Right cardiac atrium (tissue), 5 donors: Measurements from ENCODE around the gene PABPN1. TPM values are rescaled to one million over a fixed set of nuclear protein-coding genes. Genes with fewer than 3 reads are reported as not detected.
A peak's percentile ranks its signal among the peaks of the same experiment; 100 is the strongest.

Experiments
- ATAC-seq, 2 donors: fragments of 200-7000 bp; cut with Tn5 transposase; one replicate each; pipeline versions ENCODE4 v1.8.0 to v1.9.1; 2020; ENCODE audit warnings: moderate library complexity in 2 of 2, mild to moderate bottlenecking in 1 of 2
- DNase-seq, 3 donors: peaks; one replicate each; pipeline ENCODE4 v3.0.0-alpha.2; 2020
- H3K27ac ChIP-seq: one replicate; pipeline ENCODE4 v1.5.1; 2013; ENCODE audit warnings: mild to moderate bottlenecking, low read length, control low read depth, moderate library complexity
- H3K27me3 ChIP-seq: one replicate; pipeline ENCODE4 v1.6.1; 2013; ENCODE audit not compliant: control insufficient read depth, insufficient read depth
- H3K4me1 ChIP-seq: one replicate; pipeline ENCODE4 v1.6.1; 2013; ENCODE audit warnings: low read length; ENCODE audit not compliant: control insufficient read depth, insufficient read depth
- H3K4me3 ChIP-seq: one replicate; pipeline ENCODE4 v1.5.1; 2013; ENCODE audit warnings: low read length, control low read depth
- H3K9me3 ChIP-seq: one replicate; pipeline ENCODE4 v1.6.1; 2013; ENCODE audit warnings: low read length; ENCODE audit not compliant: control insufficient read depth
- WGBS: extraction: QIAGEN DNeasy Blood & Tissue Kit; methylation state at CpG from one replicate; pipeline ENCODE4 v1.1.7; 2013; 5-methylcytosine and 5-hydroxymethylcytosine counted together
- intact Hi-C, 4 donors: fragments of 100-400 bp; cut with DNase I; formaldehyde crosslinking; loops; one replicate each; pipeline versions ENCODE4 v1.11.0 to v1.14.0; 2022 to 2023
- polyA plus RNA-seq: library from polyadenylated mRNA; stranded (reverse); fragments of 200-250 nt; gene quantifications from one replicate; pipeline ENCODE4 v1.2.3, GENCODE V29; 2013
- total RNA-seq, 4 donors: library from RNA; stranded (reverse); fragmentation: NEBNext Ultra II Directional; extraction: Animal tissue kit (Norgen Biotek cat#: 25700); gene quantifications; one replicate each; pipeline ENCODE4 v1.2.1, GENCODE V29; 2021
- donor health status: healthy with polysubstance abuse.
- donor health status: DM: no; HTN: yes; CAD: no.
- donor health status: DM: no; HTN: no; CAD: no.
- donor health status: DM: no; HTN: yes; CAD: no; lungs with severe emphysema.
- donor health status: DM: yes; HTN: yes; CAD: no.

Gene PABPN1
- total and polyA plus RNA-seq, 5 donors = 93.6 to 107 (median 97.0) TPM

- ATAC-seq = no peak
- no peaks in the 10 kb centered on the region for H3K9me3 ChIP-seq
- intact Hi-C loops = no loop called here
- H3K27ac ChIP-seq = no peak overlapping the region
- 76% methylated on average over 1 of the region's 1 CpG for WGBS
- no peak overlapping the region for H3K4me3 ChIP-seq
- no peaks in the 10 kb centered on the region for H3K4me1 ChIP-seq
- no peaks in the 10 kb centered on the region for H3K27me3 ChIP-seq
- no peak for DNase-seq
These were observed 18.4 kb downstream of the PABPN1 start for GRCh38 chr14:23339506-23340268.

GRCh38 chr14:23344481-23344880, 23.2 kb downstream of the PABPN1 start:
- Histone ChIP-seq H3K9me3 (no peaks in the 10 kb centered on the region), H3K4me3 (no peak overlapping the region), H3K27ac (no peak overlapping the region), H3K4me1 (no peaks in the 10 kb centered on the region), H3K27me3 (no peaks in the 10 kb centered on the region)
- intact Hi-C loops = no loop called here
- ATAC-seq = no peak
- WGBS = 45% methylated on average over 3 of the region's 3 CpGs
- DNase-seq = no peak

- DNase-seq (peak in 2 of 3 donors; percentile 35 to 63), ATAC-seq (peak; percentile 40 to 57)
- Histone ChIP-seq H3K4me1 (no peaks in the 10 kb centered on the region), H3K9me3 (no peaks in the 10 kb centered on the region), H3K27me3 (no peaks in the 10 kb centered on the region), H3K27ac (no peak overlapping the region), H3K4me3 (no peak overlapping the region)
- 53% methylated on average over 13 of the region's 13 CpGs for WGBS
- intact Hi-C loops = no loop called here
These were observed 24.9 kb downstream of the PABPN1 start for GRCh38 chr14:23345987-23346692.

DNA sequence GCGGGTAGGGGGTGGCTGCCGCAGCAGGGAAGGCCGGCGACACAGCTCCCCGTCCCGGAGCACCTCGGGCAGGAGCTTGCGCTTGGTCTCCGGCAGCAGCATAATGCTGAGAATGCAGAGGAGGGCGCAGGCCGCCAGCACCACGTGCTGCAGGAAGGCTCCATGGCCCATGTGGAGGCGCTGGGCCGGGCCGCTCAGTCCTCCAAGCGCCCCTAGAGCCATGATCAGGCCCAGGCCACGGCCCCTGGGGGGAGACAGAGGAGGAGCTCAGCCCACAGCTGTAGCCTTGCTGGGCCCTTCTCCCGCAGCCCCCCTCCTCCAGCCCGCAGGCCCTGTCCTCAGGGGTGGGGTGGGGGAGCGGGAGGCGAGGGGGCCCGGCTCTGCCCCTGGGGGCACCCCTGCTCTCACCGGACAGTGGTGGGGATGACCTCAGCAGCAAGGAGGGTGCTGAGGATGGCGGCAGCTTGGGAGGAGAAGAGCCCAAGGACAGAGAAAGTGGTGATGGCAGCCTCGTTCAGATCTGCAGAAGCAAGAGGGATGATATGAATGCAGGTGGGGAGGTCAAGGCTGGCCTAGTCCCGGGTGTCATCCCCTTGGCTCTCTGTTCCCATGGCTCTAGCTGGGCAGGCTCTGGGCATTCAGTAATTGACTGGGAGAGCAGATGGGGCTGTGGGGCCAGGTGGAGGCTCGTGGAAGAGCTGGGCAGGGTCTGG, 25.6 kb downstream of the PABPN1 start:
- DNase-seq = peak in 1 of 3 donors; percentile 63
- ATAC-seq = peak; percentile 38 to 47
- intact Hi-C loops = no loop called here

DNA sequence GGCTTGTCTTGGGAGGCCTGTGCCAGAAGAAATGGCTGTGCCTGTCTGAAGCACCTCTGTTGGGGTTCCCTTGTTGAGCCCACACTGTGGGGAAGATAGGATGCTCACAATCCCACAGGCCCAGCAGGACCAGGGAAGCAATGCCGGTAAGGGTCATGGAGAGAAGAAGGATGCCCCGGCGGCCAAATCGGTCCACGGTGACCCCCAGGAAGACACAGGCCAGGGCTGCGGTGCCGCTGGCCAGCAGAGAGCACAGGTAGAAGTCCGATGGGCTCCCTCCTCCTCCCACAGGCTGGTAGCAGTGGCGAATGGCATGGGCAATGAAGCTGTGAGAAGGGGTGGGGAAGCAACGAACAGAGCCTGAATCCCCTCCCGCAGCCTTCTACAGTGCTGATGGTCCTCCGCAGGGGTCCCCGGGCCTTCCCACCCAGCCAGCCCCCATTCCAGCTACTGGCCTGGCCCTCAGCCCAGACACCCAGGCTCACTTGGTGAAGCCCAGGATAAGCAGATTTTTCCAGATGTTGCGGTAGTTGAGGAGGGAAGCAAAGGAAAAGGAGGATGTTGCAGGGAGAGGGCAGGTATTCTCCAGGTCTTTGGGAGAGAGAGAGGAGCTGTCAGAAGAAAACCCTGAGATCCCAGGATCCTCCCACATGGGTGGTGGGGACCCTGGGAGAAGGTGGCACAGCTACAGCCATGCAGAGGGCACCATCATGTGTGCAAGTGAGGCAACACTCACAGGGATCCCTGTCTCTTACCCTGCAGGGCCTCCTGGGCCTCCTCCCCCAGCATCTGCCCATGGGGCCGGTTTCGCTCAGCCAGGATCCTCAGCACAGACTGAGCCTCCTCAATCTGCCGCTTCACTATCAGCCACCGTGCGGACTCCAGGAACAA, 26.4 kb downstream of the PABPN1 start:
- WGBS = 92% methylated on average over 19 of the region's 19 CpGs
- intact Hi-C loops = no loop called here
- no peaks in the 10 kb centered on the region for H3K9me3 ChIP-seq
- no peak overlapping the region for H3K27ac ChIP-seq
- H3K27me3 ChIP-seq = no peaks in the 10 kb centered on the region
- H3K4me3 ChIP-seq = no peak overlapping the region
- peak in 1 of 3 donors; percentile 23 for DNase-seq
- ATAC-seq = no peak
- H3K4me1 ChIP-seq = no peaks in the 10 kb centered on the region

More for the DNA sequence above, 25.6 kb downstream of the PABPN1 start:
- WGBS = 69% methylated on average over 27 of the region's 27 CpGs
- H3K27me3 ChIP-seq = no peaks in the 10 kb centered on the region
- H3K27ac ChIP-seq = no peak overlapping the region
- no peaks in the 10 kb centered on the region for H3K9me3 ChIP-seq
- no peaks in the 10 kb centered on the region for H3K4me1 ChIP-seq
- H3K4me3 ChIP-seq = no peak overlapping the region

- Histone ChIP-seq H3K27ac (no peak overlapping the region), H3K4me1 (peaks cover 2% of the 10 kb centered on the region), H3K9me3 (no peaks in the 10 kb centered on the region), H3K4me3 (no peak overlapping the region), H3K27me3 (no peaks in the 10 kb centered on the region)
- intact Hi-C loops = no loop called here
- DNase-seq = peak in 1 of 3 donors; percentile 32
- ATAC-seq = no peak
- WGBS = 83% methylated on average over 6 of the region's 6 CpGs
These were observed 27.0 kb downstream of the PABPN1 start for GRCh38 chr14:23348297-23348655.

DNA sequence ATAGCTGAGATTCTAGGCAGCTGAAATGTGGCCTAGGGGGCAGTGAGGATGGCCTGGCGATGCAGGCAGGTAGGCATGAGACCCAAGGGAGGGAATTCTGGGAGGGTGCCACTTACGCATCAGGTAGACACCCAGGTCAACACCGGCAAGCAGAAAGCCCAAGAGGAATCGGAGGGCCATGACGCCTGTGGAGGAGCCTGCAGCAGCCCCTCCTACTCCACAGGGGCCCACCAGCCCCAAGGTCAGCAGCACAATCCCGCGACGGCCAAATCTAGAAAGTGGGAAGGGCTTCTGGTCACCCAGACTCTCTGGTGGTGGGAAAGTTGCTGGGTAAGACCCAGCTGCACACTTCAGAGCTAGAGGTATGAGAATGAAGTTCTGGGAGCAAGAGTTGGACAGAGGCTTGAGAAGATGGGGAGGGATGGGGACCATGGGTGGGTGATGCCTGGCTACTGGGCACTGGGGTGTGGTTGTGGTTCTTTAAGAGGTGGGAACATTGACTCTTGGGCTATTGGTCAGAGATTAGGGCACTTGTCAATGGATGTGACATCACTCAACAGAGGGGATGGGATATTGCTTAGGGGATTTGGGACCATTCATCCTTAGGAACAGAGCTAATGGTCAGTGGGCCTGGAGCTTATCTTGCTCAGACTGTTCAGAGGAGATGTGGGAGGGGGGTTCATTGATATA, 28.0 kb downstream of the PABPN1 start:
- Histone ChIP-seq H3K9me3 (no peaks in the 10 kb centered on the region), H3K27ac (no peak overlapping the region), H3K4me1 (peaks cover 4% of the 10 kb centered on the region), H3K27me3 (no peaks in the 10 kb centered on the region), H3K4me3 (no peak overlapping the region)
- DNase-seq (peak in 1 of 3 donors; percentile 24), ATAC-seq (no peak)
- intact Hi-C loops = no loop called here
- WGBS = 90% methylated on average over 8 of the region's 8 CpGs

GRCh38 chr14:23351681-23352505, 30.6 kb downstream of the PABPN1 start:
- H3K27ac ChIP-seq = no peak overlapping the region
- WGBS = 11% methylated on average over 61 of the region's 61 CpGs
- intact Hi-C loops = no loop called here

GRCh38 chr14:23352506-23353432, 31.5 kb downstream of the PABPN1 start, which contains the start of gene SLC22A17:
TSS of gene SLC22A17 (minus strand) at chr14:23352887.
- Histone ChIP-seq H3K4me1 (peaks cover 4% of the 10 kb centered on the region), H3K27ac (peak within 1 kb of the TSS; percentile 3), H3K4me3 (peak within 1 kb of the TSS; percentile 50), H3K9me3 (no peaks in the 10 kb centered on the region), H3K27me3 (no peaks in the 10 kb centered on the region)
- intact Hi-C loops = no loop called here
- WGBS = 2% methylated on average over 42 of the region's 42 CpGs
- peak; percentile 92 to 93 for ATAC-seq
- DNase-seq = peak; percentile 85 to 94 (median 92)

More at GRCh38 chr14:23351681-23352505, 30.6 kb downstream of the PABPN1 start:
- Histone ChIP-seq H3K27me3 (no peaks in the 10 kb centered on the region), H3K4me1 (peaks cover 4% of the 10 kb centered on the region), H3K9me3 (no peaks in the 10 kb centered on the region), H3K4me3 (peak overlapping the region; percentile 50)
- DNase-seq (peak in 2 of 3 donors; percentile 72), ATAC-seq (peak; percentile 36 to 44)
